NCI-H748 treated with DMSO at 0.1 percent for 48 hours (cell line): Measurements from ENCODE around the gene CFAP46.
"Not testable (repeated sequence)": the region's sequence is repeated elsewhere in the genome, so short reads cannot be mapped to it uniquely, and the experiment has no call there.

Experiments
- DNase-seq: peaks from one replicate; lab custom pipeline; 2025; lab: John Stamatoyannopoulos, UW

Gene CFAP46

DNA sequence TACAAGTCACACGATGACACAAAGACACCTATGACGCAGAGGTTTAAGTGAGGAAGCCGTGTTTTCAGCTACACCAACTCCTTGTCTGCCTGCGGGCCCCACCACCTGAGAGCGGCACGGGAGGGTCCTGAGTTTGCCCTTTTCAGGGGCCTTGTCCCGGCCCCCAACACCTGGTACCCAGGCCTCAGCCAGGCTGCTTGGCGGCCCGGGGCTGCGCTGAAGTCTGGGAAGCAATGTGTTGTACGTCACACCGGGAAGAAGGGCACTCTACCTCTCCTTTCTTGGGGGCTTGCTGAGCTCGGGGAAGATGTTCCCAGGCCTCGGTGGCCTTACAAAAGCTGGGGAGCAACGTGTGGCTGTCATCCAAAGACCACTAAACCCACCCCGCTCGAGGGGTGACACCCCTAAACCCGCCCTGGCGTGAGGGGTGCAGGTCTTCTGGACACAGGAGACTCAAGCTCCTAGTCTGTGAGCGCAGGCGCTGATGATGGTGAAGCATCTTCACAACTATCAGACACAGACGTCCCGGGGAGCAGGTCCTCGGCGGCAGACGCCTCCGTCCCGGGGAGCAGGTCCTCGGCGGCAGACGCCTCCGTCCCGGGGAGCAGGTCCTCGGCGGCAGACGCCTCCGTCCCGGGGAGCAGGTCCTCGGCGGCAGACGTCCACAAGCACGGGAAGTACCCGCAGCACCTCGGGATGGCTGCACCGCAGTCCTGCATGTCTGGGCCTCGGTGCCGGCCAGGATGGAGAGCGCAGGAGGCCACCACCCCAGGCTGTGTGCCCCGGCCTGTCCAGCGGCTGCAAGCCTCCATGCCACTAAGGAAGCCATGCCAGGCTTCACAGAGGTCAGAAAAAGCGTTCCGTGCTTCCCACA lies 15.4 kb downstream of the CFAP46 start:
- DNase-seq = no peak

DNA sequence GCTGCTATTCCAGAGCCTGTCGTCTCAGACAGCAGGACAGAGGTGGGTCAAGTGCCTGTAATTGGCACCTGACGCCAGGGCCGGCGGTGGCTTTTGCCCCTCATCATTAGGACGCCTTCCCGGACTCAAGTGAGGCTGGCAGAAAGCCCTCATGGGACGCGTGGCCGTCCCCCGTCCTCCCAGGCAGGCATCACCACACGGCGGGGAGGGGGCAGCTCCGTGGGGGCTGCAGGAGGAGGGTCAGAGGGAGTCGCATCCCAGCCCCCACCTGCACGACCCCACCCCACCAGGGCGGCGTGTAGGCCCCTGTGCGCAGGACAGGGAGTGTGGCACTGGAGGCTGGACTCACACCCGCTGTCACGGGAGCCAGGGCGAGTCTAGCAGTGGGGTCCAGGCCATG lies 16.3 kb downstream of the CFAP46 start:
- DNase-seq = no peak

- no peak for DNase-seq
Measured at GRCh38 chr10:132925614-132926013, 16.8 kb downstream of the CFAP46 start.

DNA sequence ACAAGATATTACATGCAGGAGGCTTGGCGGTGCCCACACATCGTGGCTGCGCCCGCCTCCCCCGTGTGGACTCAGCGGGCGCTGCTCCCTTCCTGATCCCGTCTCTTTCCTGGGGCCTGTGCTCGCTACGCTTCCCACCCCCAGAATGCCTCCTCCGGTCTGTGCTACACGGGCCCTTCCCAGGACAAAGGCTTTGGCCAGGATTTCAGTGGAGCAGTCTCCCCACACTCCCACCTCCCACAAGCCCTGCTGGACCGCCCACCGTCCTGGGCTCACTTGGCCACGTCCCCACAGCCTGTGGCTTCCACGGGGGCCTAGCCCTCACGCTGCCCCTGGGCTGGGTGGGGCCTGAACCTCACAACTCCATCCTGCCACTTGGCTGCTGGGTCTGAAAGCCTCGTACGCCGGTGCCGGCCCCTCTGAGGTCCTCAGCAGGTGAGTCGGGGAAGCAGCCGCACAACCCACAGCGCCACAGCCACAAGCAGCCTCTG lies 17.3 kb downstream of the CFAP46 start:
- no peak for DNase-seq

- DNase-seq = no peak
Measured at GRCh38 chr10:132924046-132924952, 18.1 kb downstream of the CFAP46 start.

GRCh38 chr10:132923384-132923783 lies 19.0 kb downstream of the CFAP46 start:
- not testable (repeated sequence) for DNase-seq

DNA sequence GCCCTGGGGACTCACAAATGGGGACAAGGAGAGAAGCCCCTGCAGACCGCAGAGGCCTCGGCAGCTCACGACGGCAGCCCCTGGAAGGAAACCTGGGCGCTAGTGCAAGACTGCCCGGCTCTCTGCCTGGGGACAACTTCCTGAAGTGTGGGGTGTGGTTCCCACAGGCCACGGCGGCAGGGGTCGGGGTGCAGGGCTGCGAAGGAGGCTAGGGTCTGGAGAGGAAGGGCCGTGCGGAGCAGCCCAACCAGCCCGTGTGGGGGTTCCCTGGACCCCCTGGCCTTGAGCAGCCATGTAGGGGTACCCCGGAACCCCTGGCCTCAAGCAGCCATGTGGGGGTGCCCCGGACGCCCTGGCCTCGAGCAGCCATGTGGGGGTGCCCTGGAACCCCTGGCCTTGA lies 19.5 kb downstream of the CFAP46 start:
- no peak for DNase-seq

DNA sequence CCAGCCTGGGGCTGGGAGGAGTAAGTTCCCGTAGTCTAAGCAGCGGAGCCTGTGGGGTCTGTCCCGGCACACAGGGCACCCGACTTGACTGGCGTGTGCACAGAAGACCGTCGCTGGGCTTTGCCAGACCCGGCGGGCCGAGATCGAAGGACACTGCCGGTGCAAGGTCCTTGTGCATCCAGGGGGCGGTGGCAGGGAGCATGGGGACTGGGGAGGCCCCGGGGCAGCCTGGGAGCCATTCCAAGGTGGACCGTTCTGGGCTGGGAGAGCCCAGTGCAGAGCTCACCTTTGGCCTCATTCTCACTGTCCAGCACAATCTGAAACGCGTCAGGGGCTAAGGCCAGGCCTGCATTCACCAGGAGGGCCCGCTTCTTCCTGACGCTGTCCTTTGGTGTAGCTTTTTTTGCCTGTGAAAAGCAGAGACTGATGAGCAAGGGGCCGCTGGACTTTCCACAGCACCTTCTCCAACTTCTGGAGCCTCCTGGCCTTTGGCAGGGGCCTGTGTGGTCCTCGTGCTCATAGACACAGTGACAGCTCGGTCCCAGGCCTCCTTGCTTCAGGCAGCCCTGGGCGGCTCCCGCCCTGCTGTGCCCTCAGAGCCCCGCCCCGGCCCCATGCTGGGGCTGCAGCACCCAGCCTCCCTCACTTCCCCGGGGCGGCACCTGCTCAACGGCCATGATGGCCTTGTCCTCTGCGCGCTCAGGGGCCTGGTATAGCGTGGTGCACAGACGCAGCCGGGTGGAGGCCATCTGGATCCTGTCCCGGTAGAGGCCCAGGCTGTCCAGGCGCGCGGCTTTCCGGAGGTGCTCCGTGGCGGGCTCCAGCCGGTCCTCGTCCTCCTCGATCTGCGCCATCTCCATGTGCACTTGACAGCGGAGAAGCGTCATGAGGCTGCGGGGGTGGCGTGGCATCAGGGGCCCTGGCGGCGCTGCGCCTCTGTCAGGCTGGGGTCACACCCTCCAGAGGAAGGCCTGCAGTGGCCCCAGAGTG lies 20.3 kb downstream of the CFAP46 start:
- DNase-seq = no peak

DNA sequence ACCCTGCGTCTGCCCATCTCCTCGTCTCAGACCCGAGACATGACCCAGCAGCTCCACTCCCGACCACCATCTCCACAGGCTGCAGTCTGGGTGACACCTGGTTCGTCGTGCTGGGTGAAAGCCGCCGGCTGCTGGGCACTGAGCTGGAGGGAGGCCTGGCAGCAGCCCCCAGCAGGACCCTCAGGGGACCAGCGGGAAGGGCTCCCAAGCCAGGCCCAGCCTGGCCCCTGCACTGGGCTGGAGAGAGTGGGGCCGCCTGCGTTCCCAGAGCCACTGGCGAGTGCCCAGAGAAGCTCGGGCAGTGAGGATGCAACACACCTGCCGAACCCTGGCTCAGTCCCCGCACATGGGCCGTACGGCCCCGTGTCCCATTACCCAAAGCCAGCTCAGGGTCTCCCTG lies 21.3 kb downstream of the CFAP46 start:
- DNase-seq = no peak

- DNase-seq = no peak
Measured at GRCh38 chr10:132920101-132920925, 22.1 kb downstream of the CFAP46 start.

GRCh38 chr10:132919374-132920100 lies 22.8 kb downstream of the CFAP46 start:
- DNase-seq = no peak

GRCh38 chr10:132918617-132919373 lies 23.6 kb downstream of the CFAP46 start:
- no peak for DNase-seq

- no peak for DNase-seq
Measured at GRCh38 chr10:132918264-132918616, 24.1 kb downstream of the CFAP46 start.

DNA sequence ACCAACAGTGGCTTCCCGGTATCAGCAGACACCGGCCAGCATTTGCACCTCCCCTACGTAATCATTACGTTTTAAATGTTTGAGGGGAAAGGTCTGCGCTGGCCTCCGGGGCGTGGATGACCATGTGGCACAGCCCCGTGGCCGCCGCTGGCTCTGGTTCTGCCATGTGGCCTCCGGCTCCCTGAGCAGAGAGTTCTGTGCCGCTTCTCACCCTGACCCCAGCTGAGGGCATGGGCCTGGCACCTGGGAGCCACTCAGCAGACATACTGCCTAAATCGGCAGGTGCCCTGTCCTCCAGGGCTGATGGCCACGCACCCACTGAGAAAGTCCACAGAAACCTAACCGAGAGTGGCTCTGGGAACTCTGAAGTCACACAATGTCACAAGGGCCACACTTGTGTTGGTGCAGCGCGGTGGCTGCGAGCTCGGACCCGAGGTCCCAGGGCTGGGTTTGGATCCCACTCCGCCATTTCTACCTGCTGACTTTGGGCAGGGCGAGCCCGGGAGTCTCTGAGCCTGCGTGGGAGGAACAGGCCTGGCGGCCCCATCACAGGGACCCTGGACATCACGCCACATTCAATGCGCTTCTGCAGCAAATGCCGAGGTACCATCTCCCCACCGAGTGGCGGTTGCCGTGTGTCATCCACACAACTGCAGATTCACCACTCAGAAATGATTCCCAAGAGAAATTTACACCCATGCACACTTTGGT lies 25.3 kb downstream of the CFAP46 start:
- no peak for DNase-seq

- no peak for DNase-seq
Measured at GRCh38 chr10:132916421-132916841, 25.9 kb downstream of the CFAP46 start.

DNA sequence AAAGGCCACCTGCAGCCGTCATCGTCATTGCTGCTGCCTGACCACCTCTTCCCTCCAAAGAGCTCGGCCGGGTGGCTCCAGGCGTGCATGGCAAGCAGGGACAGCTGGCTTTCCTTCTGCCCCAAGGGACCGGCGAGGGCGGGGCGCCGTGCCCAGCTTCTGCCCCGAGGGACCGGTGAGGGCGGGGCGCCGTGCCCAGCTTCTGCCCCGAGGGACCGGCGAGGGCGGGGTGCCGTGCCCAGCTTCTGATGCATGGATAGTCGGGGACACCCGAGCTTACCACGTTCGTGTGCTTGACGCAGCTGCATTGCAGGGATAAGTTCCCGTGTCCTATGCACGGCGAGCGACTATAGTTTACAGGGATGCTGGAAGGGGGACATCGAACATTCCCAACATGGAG lies 27.0 kb downstream of the CFAP46 start:
- no peak for DNase-seq

DNA sequence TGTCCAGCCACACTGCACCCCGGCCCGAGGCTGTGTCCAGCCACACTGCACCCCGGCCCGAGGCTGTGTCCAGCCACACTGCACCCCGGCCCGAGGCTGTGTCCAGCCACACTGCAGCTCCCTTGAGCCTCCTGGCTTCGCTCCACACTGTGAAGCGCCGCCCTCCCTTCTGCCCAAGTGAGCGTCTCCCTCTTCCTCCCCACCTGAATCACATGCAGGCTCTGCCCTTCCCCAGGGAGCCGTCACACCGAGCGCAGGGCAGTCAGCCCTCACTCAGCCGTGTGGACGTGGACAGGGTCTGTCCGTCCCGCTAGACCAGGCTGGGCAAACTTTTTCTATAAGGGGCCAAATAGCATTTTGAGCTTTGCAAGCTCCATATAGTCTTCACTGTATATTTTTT lies 27.6 kb downstream of the CFAP46 start:
- no peak for DNase-seq

- no peak for DNase-seq
Measured at GRCh38 chr10:132913559-132914115, 28.7 kb downstream of the CFAP46 start.
